Caco-2 (cell line): ENCODE results near the gene COL4A3. TPM values are rescaled to one million over a fixed set of nuclear protein-coding genes. Genes with fewer than 3 reads are reported as not detected.

Source experiments
- BruUV-seq: library from RNA; stranded (reverse); fragments of 400-500 nt; replicated peaks from 2 replicates; lab custom pipeline; 2021; lab: Mats Ljungman, UMichigan
- CTCF ChIA-PET: fragments of 300-600 bp; sonication (Branson Sonifier 250); formaldehyde crosslinking; loops from one replicate; lab custom pipeline; 2022; ENCODE audit warnings: antibody characterized with exemption; lab: Charles Lee
- POLR2A ChIA-PET: fragments of 300-600 bp; sonication (Branson Sonifier 250); formaldehyde crosslinking; loops from one replicate; lab custom pipeline; 2022; ENCODE audit warnings: antibody characterized with exemption; lab: Charles Lee
- DNase-seq, 2 experiments: peaks; one replicate each; pipeline versions ENCODE4 v3.0.0 to v3.0.0-alpha.2; 2020 to 2022
- H3K27me3 ChIP-seq: replicated peaks from 2 replicates; pipeline ENCODE4 v1.6.0; 2011; ENCODE audit warnings: low read length; ENCODE audit not compliant: control insufficient read depth, insufficient read depth
- H3K36me3 ChIP-seq: 2 replicates; pipeline ENCODE4 v1.5.1; 2011; ENCODE audit warnings: low read length; ENCODE audit not compliant: control insufficient read depth, insufficient read depth
- H3K4me1 ChIP-seq: fragments of 250-450 bp; sonication (Bioruptor Pico); 2 replicates; pipeline ENCODE4 v1.5.1; 2020; ENCODE audit warnings: mild to moderate bottlenecking
- H3K4me3 ChIP-seq: 2 replicates; pipeline ENCODE4 v1.5.1; 2011; ENCODE audit warnings: low read depth, mild to moderate bottlenecking, control low read depth, low read length
- H3K9me3 ChIP-seq: fragments of 250-450 bp; sonication (Bioruptor Pico); 2 replicates; pipeline ENCODE4 v1.5.1; 2020; ENCODE audit warnings: mild to moderate bottlenecking, moderate library complexity
- H3K27ac Mint-ChIP-seq: one replicate; pipeline ENCODE4 v1.8.0; 2022; ENCODE audit warnings: mixed read lengths; ENCODE audit not compliant: unreplicated experiment
- H3K27me3 Mint-ChIP-seq: one replicate; pipeline ENCODE4 v1.8.0; 2022; ENCODE audit warnings: mixed read lengths; ENCODE audit not compliant: insufficient read depth, unreplicated experiment
- H3K36me3 Mint-ChIP-seq: one replicate; pipeline ENCODE4 v1.8.0; 2022; ENCODE audit warnings: mild to moderate bottlenecking, mixed read lengths; ENCODE audit not compliant: insufficient read depth, unreplicated experiment
- H3K4me1 Mint-ChIP-seq: one replicate; pipeline ENCODE4 v1.8.0; 2022; ENCODE audit warnings: low read depth, mixed read lengths; ENCODE audit not compliant: unreplicated experiment
- H3K4me3 Mint-ChIP-seq: one replicate; pipeline ENCODE4 v1.8.0; 2022; ENCODE audit warnings: mild to moderate bottlenecking, moderate library complexity, mixed read lengths; ENCODE audit not compliant: unreplicated experiment
- H3K9me3 Mint-ChIP-seq: one replicate; pipeline ENCODE4 v1.8.0; 2022; ENCODE audit warnings: mixed read lengths; ENCODE audit not compliant: unreplicated experiment
- CTCF ChIP-seq, 2 experiments: fragments of 200-600 bp in 1 of 2; IDR thresholded peaks; 1 replicate in 1 of 2; 2 replicates in 1 of 2; pipeline versions ENCODE4 v1.5.1 to v1.8.0; 2011 to 2022; ENCODE audit warnings: antibody characterized with exemption in 1 of 2, control low read depth in 1 of 2, inconsistent platforms in 1 of 2, low read depth in 1 of 2, low read length in 1 of 2, mild to moderate bottlenecking in 1 of 2, moderate library complexity in 1 of 2; ENCODE audit not compliant: insufficient read depth in 1 of 2, severe bottlenecking in 1 of 2, unreplicated experiment in 1 of 2
- intact Hi-C: fragments of 100-400 bp; cut with micrococcal nuclease; formaldehyde crosslinking; loops from one replicate; pipeline ENCODE4 v1.10.0; 2022; ENCODE audit not compliant: unreplicated experiment
- total RNA-seq: library from RNA; stranded (reverse); gene quantifications from 2 replicates; pipeline ENCODE4 v1.2.3, GENCODE V29; 2022

COL4A3 gene
- total RNA-seq, 1 experiment from 2014 or later: 4.2 TPM

- CTCF ChIA-PET: interaction anchor here (0.5 kb wide), 1 partner anchor 138 kb away, joined by 3 read pairs; no protein-coding TSS in a partner anchor
- POLR2A ChIA-PET: no interaction called here
- no peaks in the 10 kb centered on the region for H3K27me3 ChIP-seq
These were observed 22.3 kb downstream of the COL4A3 start for GRCh38 chr2:227186751-227187150.

GRCh38 chr2:227188292-227188691 lies 23.9 kb downstream of the COL4A3 start:
- CTCF ChIA-PET: no interaction called here
- Mint-ChIP-seq H3K27me3 (no peaks in the 10 kb centered on the region), H3K4me1 (peaks cover 11% of the 10 kb centered on the region), H3K9me3 (no peaks in the 10 kb centered on the region), H3K36me3 (no peaks in the 10 kb centered on the region), H3K4me3 (no peak overlapping the region), H3K27ac (no peak overlapping the region)
- DNase-seq: no peak
- POLR2A ChIA-PET: no interaction called here
- no peaks in the 10 kb centered on the region for H3K27me3 ChIP-seq
- intact Hi-C loops: no loop called here
- H3K4me3 ChIP-seq: no peak overlapping the region
- H3K4me1 ChIP-seq: no peaks in the 10 kb centered on the region
- no peak for TF ChIP-seq CTCF (IDR thresholded peaks at IDR 0.05; ENCODE audit: insufficient read depth in 1 of 2, low read depth in 1 of 2, low read length in 1 of 2, severe bottlenecking in 1 of 2, unreplicated experiment in 1 of 2)
- H3K36me3 ChIP-seq: no peaks in the 10 kb centered on the region
- no peaks in the 10 kb centered on the region for H3K9me3 ChIP-seq
- no TSS peak for BruUV-seq

More at GRCh38 chr2:227186751-227187150, 22.3 kb downstream of the COL4A3 start:
- no peak overlapping the region for H3K4me3 ChIP-seq
- no peaks in the 10 kb centered on the region for H3K36me3 ChIP-seq
- no peaks in the 10 kb centered on the region for H3K9me3 ChIP-seq
- H3K4me1 ChIP-seq: no peaks in the 10 kb centered on the region
- H3K36me3 Mint-ChIP-seq: no peaks in the 10 kb centered on the region
- no peak overlapping the region for H3K4me3 Mint-ChIP-seq
- H3K27me3 Mint-ChIP-seq: no peaks in the 10 kb centered on the region
- no peak overlapping the region for H3K27ac Mint-ChIP-seq
- peaks cover 11% of the 10 kb centered on the region for H3K4me1 Mint-ChIP-seq
- no TSS peak for BruUV-seq
- no peak for DNase-seq
- intact Hi-C loops: no loop called here
- no peak for TF ChIP-seq CTCF (IDR thresholded peaks at IDR 0.05; ENCODE audit: insufficient read depth in 1 of 2, low read depth in 1 of 2, low read length in 1 of 2, severe bottlenecking in 1 of 2, unreplicated experiment in 1 of 2)
- H3K9me3 Mint-ChIP-seq: no peaks in the 10 kb centered on the region

GRCh38 chr2:227191367-227191766 lies 26.9 kb downstream of the COL4A3 start:
- no peak for DNase-seq
- intact Hi-C loops: no loop called here
- Histone ChIP-seq H3K4me1 (no peaks in the 10 kb centered on the region), H3K36me3 (no peaks in the 10 kb centered on the region), H3K4me3 (no peak overlapping the region), H3K27me3 (no peaks in the 10 kb centered on the region), H3K9me3 (no peaks in the 10 kb centered on the region)
- no peak for TF ChIP-seq CTCF (IDR thresholded peaks at IDR 0.05; ENCODE audit: insufficient read depth in 1 of 2, low read depth in 1 of 2, low read length in 1 of 2, severe bottlenecking in 1 of 2, unreplicated experiment in 1 of 2)
- H3K4me1 Mint-ChIP-seq: peaks cover 8% of the 10 kb centered on the region
- H3K27me3 Mint-ChIP-seq: no peaks in the 10 kb centered on the region
- no peaks in the 10 kb centered on the region for H3K36me3 Mint-ChIP-seq
- ChIA-PET CTCF (interaction anchor here (0.8 kb wide), 1 partner anchor 38 kb away, joined by 3 read pairs; no protein-coding TSS in a partner anchor), POLR2A (no interaction called here)
- no peak overlapping the region for H3K4me3 Mint-ChIP-seq
- no peak overlapping the region for H3K27ac Mint-ChIP-seq
- no TSS peak for BruUV-seq
- H3K9me3 Mint-ChIP-seq: no peaks in the 10 kb centered on the region
